GM19043 (cell line): ENCODE results near the gene FAM120C.
A peak's percentile ranks its signal among the peaks of the same experiment; 100 is the strongest.

Experiments
- ATAC-seq: cut with Tn5 transposase; IDR thresholded peaks from one replicate; pipeline ENCODE4 v1.9.1; 2021; ENCODE audit warnings: low read depth; ENCODE audit not compliant: unreplicated experiment

FAM120C gene

DNA sequence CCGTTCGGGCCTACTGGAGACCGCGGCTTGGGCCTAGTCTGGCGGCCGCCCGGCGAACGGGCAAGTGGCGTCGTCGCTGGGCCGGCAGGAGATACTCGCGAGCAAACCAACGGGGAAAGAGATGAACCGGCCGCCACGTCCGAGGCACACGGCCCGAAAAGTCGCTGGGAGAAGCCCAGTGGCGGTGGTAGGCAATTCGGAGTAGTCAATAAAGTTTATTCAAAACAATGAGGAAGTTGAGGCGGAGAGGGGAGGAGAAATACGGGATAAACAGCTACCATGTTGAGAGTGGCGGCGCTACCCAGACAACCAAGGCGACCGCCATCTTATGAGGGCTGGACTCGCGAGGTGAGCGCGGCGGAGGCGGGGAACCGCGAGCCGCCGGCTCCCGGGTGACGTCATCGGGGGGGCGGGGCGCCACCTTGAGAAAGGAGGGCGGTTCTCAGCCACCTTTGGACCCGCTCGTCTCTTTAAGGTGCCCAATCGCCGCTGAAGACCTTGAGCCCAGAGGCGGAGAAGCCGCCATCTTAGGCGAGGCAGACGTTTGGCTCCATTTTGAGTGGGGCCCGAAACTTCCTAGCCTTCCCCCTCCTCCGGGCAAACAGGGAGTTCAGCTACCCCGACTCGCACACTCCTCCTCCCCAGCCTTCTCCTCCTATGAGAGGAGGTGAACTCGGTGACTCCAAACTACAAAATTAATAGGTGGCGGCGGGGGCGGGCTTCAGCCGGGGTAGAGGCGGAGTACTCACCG is 138.8 kb downstream of the FAM120C start, which contains the start of gene PHF8:
Gene PHF8, minus strand, starts transcription at position 348 of the 751 bp plus-strand sequence. CDS start 1,745 bp downstream, outside the sequence.
- peak; percentile 77 for ATAC-seq

DNA sequence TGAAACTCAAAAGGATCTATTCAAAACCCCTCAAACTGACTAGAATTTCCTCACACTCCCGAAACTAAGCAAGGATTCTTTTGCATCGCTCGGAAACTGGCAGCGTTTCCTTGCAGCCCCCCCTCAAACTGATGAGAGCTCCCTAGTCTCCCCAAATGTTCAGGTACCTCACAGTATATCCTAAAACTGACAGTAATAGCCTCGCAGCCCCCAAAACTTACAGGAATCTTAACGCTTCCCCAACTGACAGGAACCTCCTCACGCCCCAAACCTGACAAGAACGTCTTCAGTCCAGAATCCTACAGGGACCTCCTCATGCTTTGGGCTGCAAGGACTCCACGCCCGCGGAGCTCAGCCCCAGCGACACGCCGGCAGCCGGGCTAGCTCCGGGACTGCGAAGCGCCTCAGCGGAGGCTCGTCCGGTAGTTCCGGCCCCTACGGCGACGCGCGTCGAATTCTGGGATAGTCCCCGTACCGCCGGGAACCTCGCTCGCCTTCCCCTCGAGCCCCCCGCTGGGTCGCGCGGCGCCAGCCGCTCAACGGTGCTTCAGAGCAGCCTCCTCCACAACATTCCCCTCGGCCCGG is 139.4 kb downstream of the FAM120C start:
- ATAC-seq, result no peak

DNA sequence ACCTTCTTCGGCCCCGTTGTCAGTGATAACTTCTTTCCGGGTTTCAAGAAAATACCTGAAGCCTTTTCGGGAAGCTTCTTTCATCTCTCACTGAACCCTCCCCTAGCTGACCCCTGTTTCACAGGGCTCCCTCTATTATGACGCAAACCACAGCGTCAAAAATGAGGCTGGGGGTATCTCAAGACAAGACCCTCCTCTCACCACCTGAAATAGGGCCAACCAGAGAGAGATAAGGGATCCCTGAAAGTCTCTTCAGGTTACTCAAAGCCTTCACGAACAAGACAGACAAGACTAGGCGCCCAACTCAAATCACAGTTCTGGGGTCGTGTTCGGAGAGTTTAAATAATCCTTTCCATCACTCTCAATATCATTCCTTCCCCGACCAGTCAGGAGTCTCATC is 140.0 kb downstream of the FAM120C start:
- ATAC-seq, result no peak

DNA sequence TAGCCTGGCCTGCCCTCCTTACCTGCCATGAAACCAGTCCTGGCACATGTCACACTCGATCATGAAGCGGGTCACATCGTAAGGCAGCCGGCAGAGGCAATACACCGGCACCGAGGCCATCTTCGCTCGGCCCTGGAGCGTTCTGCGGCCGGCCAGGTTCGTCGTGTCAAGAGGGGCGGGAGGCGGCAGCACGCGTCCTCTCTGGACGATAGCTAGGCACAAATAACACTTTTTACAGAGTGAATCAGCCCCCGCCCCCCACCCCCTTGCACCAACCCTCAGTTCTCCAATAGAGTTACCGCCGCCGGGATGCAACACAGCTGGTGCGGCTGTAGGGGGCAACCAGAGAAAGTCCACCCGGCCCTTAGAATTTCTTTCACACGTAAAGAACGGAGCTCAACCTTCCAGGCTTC is 140.4 kb downstream of the FAM120C start:
- ATAC-seq, result no peak

DNA sequence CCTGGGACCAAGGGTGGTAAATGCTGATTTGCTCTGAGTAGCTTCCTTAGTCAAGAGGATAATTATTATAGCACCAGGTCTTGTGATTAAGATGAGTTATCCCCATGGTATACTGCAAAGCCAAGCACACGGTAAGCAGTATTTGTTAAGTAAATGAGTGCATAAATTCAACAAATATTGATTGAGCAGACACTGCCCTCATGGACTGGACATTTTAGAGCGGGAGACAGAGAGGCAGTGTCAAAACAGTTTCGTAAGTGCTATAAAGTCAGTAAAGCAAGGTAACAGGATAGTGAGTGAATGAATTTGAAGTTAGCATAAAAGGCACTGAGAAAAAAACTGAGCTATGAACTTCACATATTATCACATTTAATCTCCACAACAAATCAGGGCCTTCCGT is 152.7 kb downstream of the FAM120C start:
- ATAC-seq, result no peak

DNA sequence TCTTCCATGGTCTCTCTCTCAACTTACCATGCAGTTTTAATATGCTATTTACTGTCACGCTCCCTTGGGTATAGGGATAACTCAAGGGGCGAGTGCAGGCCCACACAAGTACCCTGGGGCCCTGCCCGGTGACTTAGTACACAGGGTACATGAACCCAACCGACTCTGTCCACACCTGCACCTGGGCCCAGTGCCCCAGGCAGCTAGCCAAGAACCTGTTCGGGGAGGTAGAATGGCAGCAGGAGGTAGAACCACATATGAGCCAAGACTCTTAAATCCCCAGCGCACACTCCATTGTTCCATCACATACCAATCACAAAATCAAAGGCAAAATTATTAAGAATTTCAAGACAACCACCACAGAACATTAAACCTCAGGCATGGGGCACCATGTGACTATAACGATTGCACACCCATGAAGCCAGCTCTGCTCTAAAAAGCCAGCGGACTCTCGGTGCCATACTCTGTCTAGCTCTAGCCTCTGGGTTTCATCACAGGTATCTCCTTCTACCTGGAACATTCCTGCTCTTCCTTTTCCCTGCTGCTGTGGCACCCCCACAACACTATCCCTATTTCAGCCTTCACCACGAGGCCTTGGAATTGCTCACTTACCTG is 153.4 kb downstream of the FAM120C start:
- ATAC-seq, result no peak

DNA sequence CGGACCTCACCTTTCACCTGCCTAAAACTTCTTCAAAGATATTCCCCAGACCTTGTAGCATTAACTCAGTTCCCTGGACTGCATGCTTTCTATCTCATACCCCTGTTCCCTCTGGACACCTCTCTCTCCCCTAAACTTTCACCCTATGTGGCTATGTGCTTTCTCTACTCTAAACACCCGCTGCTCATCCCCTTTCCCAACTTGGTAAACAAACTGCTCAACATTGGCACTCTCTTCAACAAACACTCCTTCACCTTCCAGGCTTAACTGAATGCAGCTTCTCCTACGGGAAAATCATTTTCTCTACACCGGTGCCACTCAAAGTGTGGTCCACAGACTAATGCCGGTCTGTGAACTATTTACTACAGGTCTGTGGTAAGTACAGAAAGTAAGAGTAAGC is 158.7 kb downstream of the FAM120C start:
- ATAC-seq, result no peak
